Measurements from ENCODE around the gene MAF.
A peak's percentile ranks its signal among the peaks of the same experiment; 100 is the strongest.

Gene MAF

DNA sequence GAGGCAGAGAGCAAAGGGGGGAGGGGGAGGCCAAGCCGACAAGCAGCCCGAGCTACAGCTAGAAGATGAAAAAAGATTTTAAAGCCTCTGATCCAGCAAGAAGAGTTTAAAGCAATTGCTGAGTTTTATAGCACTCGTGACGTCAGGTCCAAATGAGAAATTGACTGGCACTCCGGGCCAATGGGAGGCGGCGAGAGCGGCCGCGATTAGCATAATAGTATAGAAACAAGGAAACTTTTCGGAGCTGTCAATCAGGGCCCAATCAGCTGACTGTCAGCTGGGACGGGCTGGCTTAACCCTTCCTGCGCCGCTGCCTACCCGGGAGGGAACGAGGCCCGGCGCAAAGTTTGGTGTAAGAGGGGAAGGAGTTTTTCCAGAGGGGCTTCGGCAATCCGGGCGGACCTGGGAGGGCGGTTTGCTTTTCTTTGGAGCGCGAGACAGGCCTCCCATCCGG lies at the start of gene MAF:
TSS of gene MAF (minus strand) at position 100 of the 454 bp plus-strand sequence. CDS start 835 bp downstream, outside the sequence.
- peak; percentile 88 for DNase-seq

DNA sequence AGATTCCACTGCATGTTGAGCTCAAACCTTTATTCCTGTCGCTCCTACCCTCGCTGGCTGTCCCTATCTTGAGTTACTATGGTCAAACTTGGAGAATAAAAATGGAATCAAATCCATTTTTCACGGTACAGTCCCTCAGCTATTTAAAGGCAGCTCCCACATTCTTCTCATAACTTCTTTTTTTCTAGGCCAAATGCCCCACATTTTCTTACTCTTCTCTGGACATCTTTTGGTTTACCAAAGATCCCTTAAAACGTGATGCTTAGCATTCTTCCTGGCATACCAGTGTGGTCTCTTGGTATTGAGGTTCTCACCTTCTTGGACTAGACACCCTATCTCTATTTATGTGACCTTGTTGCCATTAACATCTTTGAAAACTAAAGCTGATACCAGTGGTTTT lies 48.3 kb upstream of the MAF start:
- no peak for DNase-seq

DNA sequence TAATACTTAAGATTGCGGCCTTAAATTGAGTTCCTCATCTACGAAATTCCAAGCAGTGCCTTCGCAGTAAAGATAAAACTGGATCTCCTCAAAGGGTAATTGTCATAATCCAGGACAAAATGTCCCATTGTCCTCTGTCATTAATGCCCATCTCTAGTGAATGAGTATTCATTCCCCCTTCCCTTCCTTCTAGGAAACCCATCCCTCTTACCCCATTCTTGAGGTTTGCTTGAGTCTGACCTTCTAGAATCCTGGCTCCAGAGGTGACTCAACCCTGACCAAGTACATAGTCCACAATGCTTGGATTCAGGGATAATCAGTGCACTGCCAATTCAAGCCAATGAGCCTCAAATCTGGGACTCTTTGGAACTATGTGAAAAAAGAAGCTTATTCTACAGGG lies 47.0 kb upstream of the MAF start:
- no peak for DNase-seq

DNA sequence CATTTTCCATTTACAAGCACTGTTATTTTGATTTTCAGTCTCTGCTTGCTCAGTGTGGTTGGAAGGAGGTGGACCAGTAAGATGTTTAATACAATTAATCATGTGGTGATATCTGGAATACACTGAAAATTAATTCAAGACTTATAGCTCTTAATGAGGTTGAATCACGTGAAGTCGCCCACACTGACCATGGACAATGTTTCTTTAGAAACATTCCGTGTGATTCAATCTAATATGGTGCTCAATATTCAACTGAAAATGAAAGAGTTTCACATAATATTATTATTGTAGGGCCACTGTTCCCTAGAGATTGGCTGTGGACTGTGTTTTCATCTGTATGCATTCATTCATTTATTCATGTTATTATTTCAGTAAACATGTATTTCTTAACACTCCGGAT lies 45.2 kb upstream of the MAF start:
- DNase-seq: no peak

DNA sequence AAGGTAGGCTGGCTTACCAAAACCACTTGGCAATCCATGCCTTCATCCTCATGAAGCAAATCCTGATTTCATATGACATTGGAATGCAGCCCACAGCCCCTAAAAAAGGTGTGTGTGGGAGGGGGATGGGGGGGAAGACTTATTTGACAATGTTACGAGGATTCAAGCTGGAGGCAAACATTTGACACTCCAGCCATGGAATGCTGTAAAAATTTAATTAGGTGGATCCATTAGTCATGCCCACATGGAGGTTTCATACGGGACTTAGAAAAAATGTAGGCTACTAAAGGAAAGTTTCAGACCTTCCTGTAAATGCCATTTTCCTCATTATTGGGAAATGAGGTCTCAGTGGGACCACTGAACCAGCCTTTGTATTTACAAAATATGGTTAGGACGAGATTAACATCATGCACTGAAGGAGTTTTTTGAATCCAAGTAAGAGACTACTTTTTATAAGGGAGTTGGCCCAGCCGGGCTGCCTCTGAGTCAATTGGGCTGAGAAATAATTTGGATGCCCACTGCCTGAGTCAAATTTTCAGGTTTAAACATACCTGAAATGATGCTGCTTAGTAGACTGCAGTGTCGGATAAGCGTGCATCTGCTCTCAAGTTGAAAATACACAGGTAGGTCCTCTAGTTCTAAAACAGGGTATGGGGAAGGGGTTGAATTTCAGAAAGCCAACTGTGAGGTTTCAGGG lies 44.6 kb upstream of the MAF start:
- DNase-seq: no peak

DNA sequence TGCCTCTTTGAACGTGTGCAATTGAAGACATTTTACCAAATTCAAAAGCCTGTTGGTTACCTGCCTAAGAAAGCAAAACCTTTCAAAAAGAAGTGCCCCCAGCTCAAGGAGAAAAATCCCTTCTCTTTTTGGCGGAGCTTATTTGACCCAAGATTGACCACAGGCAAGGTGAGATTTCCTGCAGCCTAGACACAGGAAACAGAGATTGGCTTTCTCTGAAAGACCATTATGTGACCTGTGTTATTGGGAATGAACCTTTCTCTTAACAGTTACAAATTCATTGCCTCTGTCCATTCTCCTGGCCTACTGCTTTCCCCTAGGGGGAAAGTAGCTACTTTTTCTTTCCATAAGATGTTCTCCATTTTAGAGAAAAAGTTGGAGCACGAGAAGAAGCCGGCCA lies 42.1 kb upstream of the MAF start:
- DNase-seq: no peak

DNA sequence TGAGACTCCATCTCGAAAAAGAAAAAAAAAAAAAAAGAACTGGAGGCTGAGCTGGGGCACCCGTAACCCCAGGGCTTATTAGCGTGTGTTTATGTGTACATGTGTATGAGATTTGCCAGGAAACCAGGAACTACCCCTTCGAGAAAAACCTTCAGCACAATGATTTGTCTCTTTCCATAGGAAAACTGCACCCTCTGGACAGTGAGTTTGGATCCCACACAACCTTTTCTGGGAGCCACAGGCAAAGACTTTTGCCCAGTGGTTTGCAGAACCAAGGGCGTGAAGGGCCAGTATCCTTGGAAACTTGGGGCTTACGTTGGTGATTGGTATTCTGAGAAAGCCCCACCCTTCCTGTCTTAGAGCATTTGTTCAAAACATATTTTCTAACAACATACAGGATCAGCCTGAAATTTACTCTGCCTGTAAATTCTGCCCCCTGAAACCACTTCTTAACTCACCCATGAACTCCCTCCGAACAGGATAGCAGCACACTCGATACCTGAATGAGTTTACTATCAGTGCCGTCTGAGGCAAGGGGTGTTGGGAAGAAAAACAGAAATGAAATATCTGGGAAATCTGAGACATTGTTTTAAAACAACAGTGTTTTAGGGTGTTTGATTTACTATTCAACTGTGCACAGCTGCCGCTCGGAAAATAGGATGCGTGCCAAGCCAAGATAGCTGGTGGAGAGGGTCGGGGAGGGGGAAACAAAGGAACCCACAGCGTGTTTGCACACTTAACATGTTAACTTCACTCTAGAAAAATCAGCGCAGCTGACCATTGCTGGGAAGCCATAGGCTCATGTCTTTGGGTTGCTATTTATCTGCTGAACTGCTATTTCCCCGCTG lies 40.2 kb upstream of the MAF start:
- DNase-seq: peak; percentile 26

DNA sequence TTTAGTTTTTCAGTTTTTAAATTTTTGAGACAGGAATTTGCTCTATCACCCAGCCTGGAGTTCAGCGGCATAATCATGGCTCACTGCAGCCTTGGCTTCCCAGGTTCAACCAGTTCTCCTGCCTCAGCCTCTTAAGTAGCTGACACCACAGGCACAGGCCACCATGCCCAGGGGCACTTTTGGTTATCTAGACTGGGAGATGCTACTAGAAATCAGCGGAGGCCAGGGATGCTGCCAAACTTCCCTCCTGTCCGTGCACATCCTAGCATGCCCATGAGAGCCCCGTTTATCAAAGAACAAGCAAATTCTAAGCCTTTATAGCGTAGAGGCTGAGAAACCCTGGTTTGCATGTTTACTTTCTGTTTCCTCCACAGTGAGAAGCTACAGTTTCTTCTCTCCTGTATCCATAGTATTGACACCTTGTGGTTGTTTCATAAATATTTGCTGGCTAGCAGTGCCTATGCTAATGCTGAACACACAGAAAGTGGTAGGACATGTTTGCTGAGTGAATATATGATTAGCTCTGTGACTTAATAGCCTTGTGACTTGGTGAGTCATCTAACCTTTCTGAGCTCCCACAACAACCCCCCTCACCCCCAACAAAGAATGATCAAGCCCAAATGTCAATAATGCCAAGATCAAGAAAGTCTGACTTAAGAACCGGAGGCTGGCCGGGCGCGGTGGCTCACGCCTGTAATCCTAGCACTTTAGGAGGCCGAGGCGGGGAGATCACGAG lies 39.2 kb upstream of the MAF start:
- no peak for DNase-seq

DNA sequence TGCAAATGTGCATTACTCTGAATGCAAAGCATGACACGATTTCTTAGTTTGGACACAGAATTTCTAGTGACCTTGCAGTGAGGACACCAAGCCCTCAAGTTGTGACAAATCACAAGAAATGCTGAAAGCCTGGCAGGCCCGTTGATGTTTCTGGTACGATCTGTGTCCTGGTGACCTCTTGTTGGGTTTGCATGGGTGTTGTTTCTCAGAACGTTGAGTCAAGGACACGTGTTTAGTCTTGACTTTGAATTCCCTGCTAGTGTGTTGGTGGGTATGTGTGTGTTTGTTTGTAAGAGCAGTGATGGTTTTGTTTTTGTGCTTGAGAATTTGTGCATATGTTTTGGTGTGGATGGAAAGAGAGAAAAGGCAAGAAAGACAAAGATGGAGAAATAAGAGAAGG lies 37.8 kb upstream of the MAF start:
- no peak for DNase-seq

DNA sequence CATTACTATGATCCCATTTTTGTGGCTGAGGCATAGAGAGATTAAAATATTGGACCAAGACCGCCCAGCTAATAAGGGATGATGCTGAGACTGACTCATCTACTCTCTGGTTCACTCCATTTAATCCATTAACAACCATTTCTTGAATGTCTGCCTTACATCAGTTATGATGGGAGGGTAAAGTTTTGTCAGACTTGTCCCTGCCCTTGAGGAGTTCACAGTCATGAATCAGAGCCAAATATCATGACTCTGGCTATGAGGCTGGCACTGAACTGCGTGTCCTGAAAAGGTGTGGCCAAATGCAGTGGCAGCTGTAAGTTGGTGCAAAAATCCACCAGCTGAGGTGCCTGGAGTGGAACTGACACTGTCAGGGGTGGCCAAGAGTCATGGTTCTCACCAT lies 35.0 kb upstream of the MAF start:
- no peak for DNase-seq

DNA sequence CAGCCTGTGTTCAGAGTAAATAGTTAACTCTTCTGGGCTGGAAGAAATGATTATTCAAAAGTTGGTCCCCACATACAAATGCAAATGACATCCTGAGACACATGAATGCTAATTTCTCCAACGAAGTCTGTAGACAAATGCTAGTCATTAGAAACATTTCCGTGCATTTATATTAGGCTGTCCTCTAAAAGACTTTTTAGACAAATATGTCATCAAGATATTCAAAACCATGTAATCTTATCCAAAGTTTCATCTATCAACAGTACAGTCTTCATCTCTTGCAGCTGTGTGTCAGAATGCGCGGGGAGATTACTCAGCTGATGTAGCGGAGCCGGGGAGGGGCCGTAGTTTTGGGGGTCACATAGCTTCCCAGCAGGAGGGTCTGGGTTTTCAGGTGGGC lies 33.8 kb upstream of the MAF start:
- DNase-seq: no peak

DNA sequence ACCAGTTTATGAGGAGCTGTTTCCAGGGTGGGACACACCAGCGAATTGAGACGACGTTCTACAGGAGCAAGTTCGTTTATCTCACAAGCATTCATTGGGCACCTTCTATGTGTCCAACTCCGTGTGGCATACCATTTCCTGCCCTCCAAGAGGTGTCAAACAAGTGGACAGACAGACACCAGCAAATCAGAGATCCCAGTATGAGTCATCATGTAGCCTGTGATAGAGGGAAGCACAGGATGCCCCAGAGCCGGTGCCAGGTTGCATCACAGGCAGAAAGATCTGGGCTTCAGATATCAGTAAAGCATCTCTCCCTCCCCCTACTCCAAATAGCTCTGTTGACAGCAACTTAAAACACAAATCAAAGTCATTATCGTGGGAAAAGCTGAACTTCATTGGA lies 31.8 kb upstream of the MAF start:
- DNase-seq: no peak

DNA sequence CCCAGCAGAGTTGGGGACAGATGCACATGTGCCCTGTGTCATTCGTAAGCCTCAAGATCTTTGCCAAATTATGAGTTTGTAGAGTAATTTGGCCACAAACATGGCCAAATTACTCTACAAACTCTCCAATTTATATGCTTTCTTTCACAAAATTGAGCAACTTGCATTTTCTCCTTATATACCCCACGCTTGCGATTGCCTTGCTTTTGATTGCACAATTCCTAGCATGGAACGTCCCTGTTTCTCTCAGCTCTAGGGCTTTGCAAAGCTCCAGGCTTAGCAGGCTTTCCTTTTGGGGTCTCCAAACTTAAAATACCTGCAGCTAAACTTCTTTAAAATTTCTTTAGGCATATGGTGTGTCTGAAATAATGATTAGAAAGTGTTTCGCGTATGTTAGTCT lies 28.5 kb upstream of the MAF start:
- no peak for DNase-seq

DNA sequence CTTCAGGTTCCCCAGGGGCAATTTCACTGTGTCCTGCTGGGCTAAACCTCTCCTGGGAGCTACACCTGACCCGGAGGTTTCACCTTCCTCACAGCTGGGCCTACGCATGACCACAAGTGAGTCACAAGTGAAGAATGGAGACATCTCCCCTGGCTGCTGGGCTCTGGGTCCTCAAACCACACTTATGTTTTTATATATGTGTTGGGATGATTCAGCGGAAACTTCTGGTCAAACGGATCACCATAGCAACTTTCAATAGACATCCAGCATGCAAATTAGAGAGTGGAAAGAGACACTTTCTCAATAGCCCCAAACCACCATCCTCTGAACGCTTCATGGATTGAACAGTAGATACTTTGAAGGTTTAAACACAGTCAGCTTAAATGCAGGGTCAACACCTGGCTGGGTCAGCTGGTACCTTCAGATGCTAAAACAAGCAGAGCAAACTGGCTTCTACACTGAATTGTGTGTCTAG lies 28.0 kb upstream of the MAF start:
- DNase-seq: no peak

DNA sequence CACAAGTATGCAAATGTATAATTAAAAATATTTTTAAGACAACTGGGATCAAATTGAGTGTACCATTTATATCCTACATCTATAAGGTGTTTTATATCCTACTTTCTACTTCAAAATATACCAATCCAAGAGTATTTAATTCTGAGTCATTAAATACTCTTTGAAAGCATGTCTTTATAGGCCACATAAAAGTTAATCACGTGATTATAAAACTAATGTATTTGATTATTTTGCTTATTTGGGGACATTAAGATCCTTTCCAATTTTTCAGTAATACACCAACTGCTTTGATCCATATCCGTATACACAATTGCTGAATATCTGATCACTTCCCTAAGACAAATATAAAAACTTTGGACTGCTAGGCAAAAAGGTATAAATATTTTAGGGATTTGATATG lies 26.6 kb upstream of the MAF start:
- no peak for DNase-seq

DNA sequence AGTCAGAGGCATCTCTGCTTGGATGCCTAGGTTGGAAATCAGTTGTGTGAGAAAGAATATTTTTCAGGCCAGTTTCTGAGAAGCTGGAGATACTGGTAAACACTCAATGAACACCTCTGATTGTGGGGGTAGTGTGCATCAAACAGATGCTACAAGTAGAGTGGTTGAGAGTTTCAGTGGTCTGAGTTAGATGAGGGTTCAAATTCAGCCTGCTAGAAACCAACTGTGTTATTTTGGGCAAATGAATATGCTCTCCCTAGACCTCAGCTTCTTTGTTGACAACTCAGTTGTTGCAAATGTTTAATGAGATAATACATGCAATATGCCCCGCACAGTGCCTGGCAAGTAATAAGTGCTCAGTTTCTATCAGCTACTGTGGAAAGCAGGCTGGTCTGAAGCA lies 25.2 kb upstream of the MAF start:
- no peak for DNase-seq

DNA sequence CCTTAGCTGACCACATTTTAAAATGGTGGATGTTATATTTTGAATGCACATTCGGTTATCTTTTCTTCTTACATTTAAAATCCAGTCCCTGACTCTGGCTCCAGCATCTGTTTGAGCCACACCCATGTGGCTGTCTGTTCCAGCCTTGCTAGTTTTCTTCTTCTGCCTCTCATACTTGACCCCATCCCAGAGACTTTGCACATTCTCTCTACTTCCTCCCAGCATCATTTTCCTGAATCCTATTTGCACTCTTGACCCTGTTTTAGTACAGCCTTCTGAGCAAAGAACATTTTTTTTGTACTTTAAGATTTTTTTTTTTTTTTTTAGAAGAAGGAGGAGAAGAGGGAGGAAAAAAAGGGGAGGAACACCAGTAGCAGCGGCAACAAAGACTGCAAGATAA lies 23.3 kb upstream of the MAF start:
- no peak for DNase-seq

DNA sequence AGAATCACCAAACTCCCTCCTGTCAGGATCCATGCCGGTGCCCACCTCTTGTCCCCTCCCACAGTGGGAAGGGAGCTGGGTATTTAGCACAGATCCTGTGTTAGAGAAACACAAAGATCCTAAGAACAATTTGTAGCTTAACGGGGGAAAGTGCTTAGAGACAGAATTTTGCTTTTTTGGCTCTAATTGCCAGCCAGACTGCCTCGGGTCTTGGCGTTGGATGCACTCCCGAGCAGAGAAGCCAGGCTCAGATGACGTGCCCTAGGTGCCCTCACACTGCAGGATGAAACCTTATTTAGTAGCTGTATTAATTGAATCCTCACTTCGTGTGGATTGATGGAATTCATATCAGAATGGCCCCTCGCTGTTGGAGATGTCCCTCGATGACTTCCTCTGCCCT lies 22.5 kb upstream of the MAF start:
- DNase-seq: no peak

DNA sequence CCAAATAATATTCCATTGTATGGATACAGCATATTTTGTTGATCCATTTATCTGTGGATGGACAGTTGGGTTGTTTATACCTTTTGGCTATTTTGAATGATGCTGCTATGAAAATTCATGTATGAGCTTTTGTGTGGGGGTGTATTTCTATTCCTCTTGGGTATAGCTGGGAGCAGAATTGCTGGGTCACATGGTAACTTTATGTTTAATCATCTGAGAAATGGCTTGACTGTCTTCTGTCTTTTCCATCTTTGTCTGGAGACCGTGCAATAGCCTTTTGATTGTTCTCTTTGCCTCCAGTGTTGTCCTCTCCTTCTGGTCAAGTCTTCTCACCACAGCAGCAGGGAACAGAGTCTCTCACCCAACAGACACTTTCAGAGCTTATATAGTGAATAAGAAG lies 20.5 kb upstream of the MAF start:
- no peak for DNase-seq

DNA sequence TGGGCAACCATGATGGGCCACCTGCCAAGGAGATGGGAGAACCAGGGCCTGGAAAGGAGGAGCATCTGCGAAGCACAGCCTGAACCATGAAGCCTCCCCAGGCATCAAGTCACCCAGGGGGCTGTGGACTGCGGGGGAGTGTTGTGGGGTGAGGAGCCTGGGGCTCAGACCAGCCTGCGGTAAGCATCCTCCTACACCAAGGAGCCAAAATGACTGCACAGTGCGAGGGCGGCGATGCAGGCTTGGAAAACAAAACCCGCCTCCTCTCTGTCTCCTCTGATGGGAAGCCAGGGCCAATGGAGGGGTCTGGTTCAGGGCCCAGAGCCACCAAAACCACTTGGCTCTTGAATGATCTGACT lies 18.1 kb upstream of the MAF start:
- no peak for DNase-seq

DNA sequence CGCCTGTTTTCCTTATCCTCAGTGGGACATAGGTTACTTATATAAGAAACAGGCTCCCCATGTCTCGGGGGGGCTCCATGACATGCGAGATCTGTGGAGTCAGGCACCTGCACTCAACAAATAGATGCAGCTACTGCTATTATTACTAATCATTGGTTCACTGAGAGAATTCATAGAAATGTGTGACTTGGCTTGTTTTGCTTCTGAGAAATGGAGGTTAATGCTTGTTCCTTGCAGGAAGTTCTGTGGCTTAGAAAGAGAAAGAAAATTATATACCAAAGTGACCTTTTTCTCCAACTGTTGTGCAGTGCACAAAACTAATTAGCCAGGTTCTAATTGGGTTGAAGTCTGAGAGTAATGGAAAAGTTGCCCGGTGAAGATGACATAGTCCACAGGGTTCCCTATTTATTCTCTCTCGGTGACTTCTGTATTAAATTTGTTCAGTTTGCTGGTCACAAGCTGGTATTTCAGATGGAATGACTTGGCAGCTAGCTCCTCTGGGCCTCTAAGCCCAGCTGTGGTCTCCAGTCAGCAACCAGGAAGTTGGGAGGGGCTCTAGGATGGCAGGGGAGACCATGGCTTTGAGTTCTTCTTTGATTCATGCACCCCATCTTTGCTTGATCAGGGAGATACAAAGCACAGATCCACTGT lies 17.6 kb upstream of the MAF start:
- no peak for DNase-seq

DNA sequence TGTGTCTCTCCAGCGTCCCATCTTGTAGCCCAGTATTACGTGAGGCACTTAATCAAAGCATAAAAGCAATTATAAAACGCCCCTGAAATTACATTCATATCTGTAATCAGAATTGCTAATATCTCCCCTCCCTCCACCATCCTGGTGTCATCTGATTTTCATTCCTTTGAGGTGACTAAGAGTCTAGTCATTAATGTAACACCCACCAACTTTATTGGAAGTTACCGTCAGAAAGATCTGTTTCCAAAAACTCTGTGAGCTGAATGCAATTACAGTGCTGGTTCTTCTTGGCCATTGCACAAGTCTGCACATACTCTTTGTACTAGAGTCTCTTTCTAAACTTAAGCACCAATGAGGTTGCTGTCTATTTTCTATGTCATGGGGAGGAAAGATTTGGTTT lies 12.5 kb upstream of the MAF start:
- DNase-seq: no peak

DNA sequence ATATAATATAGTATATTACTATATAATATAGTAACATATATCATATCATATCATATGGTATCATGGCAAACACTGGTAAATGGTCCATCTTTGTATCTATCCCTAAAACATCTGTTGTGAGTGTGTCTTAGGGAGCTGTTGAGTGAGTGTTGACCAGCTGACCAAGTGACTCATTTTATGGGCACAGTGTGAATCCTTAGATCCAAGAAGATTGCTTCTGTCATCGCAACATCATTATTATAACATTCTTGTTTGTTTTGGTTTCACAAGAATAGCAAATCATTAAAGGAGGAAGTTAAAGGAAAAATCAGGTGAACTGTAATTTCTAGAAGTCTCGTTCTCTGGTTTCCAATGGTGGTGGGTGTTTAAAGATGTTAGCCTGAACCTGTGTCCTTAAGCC lies 11.7 kb upstream of the MAF start:
- no peak for DNase-seq

Data from NCI-H510A (cell line).